Parathyroid adenoma (tissue), 2 donors: Measurements from ENCODE around the gene FAM234B.

Experiments used
- H2AFZ ChIP-seq: fragments of 300-600 bp; sonication (generic); one replicate; pipeline ENCODE4 v1.7.0; 2017; ENCODE audit warnings: antibody characterized with exemption, mild to moderate bottlenecking
- H3K27ac ChIP-seq: fragments of 300-600 bp; sonication (generic); one replicate; pipeline ENCODE4 v1.7.0; 2017
- H3K27me3 ChIP-seq: fragments of 300-600 bp; sonication (generic); one replicate; pipeline ENCODE4 v1.7.0; 2017; ENCODE audit warnings: low read length; ENCODE audit not compliant: control insufficient read depth, insufficient read depth
- H3K36me3 ChIP-seq: fragments of 300-600 bp; sonication (generic); one replicate; pipeline ENCODE4 v1.7.0; 2017; ENCODE audit warnings: low read length; ENCODE audit not compliant: control insufficient read depth, insufficient read depth
- H3K4me1 ChIP-seq: fragments of 300-600 bp; sonication (generic); one replicate; pipeline ENCODE4 v1.7.0; 2017; ENCODE audit warnings: control low read depth
- H3K4me2 ChIP-seq: fragments of 300-600 bp; sonication (generic); one replicate; pipeline ENCODE4 v1.7.0; 2017; ENCODE audit warnings: low read length
- H3K4me3 ChIP-seq: fragments of 300-600 bp; sonication (generic); one replicate; pipeline ENCODE4 v1.7.0; 2017; ENCODE audit warnings: low read depth, low read length
- H3K79me2 ChIP-seq: fragments of 300-600 bp; sonication (generic); one replicate; pipeline ENCODE4 v1.7.0; 2017; ENCODE audit warnings: control low read depth
- H3K9ac ChIP-seq: fragments of 300-600 bp; sonication (generic); one replicate; pipeline ENCODE4 v1.7.0; 2017; ENCODE audit warnings: mild to moderate bottlenecking
- H3K9me3 ChIP-seq: fragments of 300-600 bp; sonication (generic); one replicate; pipeline ENCODE4 v1.7.0; 2017; ENCODE audit warnings: low read length; ENCODE audit not compliant: control insufficient read depth
- TF ChIP-seq, protein P1 (sequence below): fragments of 300-600 bp; sonication (generic); IDR thresholded peaks from one replicate; pipeline ENCODE4 v1.7.0; 2017; ENCODE audit warnings: antibody characterized with exemption, mild to moderate bottlenecking
- donor health status: primary hyperparathyroidism.

The FAM234B gene

DNA sequence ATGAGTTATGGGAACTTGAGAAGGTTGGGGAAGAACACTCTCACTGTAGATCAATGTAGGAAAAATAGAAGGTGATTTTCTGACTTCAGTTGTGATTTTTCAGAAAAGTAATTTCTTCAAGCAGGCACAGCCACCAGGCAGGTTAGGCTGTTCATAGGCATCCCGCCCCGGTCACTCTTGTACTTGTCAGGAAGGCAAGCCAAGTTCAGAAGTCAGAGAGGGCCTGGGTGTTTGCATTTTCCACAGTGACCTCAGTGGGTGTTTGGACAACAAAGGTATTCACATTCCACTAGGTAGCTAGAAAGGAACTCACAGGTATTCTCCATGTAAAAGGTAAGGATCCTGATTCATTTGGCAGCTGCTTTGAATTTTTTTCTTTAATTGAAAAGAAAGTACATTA, 3.0 kb upstream of the FAM234B start:
- Histone ChIP-seq H3K9me3 (no peaks in the 10 kb centered on the region), H3K9ac (no peak overlapping the region), H3K27ac (no peak overlapping the region), H3K27me3 (no peaks in the 10 kb centered on the region), H2AFZ (no peak overlapping the region), H3K4me2 (no peak overlapping the region), H3K4me1 (no peaks in the 10 kb centered on the region), H3K36me3 (no peaks in the 10 kb centered on the region), H3K4me3 (no peak overlapping the region), H3K79me2 (peaks cover 3% of the 10 kb centered on the region)
- TF ChIP-seq, protein P1, sequence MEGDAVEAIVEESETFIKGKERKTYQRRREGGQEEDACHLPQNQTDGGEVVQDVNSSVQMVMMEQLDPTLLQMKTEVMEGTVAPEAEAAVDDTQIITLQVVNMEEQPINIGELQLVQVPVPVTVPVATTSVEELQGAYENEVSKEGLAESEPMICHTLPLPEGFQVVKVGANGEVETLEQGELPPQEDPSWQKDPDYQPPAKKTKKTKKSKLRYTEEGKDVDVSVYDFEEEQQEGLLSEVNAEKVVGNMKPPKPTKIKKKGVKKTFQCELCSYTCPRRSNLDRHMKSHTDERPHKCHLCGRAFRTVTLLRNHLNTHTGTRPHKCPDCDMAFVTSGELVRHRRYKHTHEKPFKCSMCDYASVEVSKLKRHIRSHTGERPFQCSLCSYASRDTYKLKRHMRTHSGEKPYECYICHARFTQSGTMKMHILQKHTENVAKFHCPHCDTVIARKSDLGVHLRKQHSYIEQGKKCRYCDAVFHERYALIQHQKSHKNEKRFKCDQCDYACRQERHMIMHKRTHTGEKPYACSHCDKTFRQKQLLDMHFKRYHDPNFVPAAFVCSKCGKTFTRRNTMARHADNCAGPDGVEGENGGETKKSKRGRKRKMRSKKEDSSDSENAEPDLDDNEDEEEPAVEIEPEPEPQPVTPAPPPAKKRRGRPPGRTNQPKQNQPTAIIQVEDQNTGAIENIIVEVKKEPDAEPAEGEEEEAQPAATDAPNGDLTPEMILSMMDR: no peak

DNA sequence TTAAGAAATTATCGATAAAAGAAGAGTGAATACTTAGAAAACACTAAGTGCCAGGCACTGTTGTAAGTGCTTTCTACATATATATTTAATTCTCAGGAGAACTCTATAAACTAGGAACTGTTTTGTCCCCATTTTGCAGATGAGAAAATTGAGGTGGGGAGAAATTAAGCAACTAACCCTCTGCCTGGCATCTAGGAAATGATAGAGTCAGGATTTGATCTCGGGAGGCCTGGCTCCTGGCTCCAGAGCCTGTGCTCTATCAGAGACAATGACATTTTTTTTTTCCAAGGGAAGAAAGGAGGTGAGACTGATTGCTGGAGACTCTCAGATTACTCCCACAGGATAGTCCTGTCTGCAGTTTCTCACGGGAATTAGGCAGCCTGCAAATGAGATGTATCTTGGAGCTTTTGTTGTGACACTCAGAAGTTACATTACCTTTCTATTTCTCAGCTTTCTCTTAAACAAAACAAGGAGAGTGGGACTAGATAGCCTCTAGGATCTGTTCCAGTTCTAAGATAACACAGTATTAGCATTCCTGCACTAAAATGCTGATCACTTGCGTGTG, 1.4 kb upstream of the FAM234B start:
- TF ChIP-seq, protein P1: no peak
- Histone ChIP-seq H3K4me2 (no peak overlapping the region), H3K36me3 (no peaks in the 10 kb centered on the region), H3K27me3 (no peaks in the 10 kb centered on the region), H2AFZ (peak overlapping the region; percentile 42), H3K9me3 (no peaks in the 10 kb centered on the region), H3K4me1 (no peaks in the 10 kb centered on the region), H3K4me3 (no peak overlapping the region), H3K79me2 (peaks cover 5% of the 10 kb centered on the region), H3K27ac (no peak overlapping the region), H3K9ac (no peak overlapping the region)

DNA sequence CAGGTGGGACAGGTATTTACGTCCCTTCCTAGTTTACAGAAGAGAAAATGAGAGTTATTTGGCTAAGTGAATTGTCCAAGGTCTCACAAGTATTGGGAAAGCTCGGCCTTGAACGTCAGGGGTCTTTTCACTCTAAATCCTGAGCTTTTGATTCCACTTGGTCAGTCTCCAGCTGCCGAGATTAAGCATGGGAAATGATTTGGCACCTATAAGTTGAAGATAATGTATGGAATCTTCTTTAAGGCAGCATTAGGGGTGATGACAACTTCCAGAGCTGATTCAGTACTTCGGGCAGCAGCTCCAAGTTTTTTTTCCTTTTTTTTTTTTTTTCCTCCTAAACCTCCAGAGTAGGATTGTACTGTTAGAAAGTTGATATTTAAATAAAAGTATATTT, 722 bp downstream of the FAM234B start:
- H3K27me3 ChIP-seq: no peaks in the 10 kb centered on the region
- no peaks in the 10 kb centered on the region for H3K4me1 ChIP-seq
- H2AFZ ChIP-seq: peak overlapping the region; percentile 100
- peaks cover 5% of the 10 kb centered on the region for H3K79me2 ChIP-seq
- H3K36me3 ChIP-seq: no peaks in the 10 kb centered on the region
- no peak overlapping the region for H3K9ac ChIP-seq
- H3K27ac ChIP-seq: no peak overlapping the region
- H3K9me3 ChIP-seq: no peaks in the 10 kb centered on the region
- TF ChIP-seq, protein P1: no peak
- peak overlapping the region; percentile 90 for H3K4me3 ChIP-seq
- peak overlapping the region; percentile 86 for H3K4me2 ChIP-seq

DNA sequence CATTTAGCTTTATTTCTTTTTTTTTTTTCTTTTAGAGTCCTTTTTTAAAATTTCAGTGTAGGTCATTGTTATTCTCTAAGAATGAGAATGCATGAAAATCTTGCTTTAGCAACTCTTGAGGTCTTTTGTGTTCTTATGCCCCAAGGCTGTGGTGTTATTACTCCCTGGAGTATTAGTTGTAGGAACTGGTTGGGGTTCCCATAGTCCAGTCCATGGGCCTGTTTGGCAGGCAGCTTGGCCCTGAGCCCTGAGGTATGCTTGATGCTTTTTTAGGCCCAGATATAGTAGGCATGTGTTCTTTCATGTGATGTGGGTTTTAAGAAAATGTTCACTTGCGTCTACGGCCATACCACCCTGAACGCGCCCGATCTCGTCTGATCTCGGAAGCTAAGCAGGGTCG, 1.6 kb downstream of the FAM234B start:
- H3K4me3 ChIP-seq: no peak overlapping the region
- TF ChIP-seq, protein P1: no peak
- no peaks in the 10 kb centered on the region for H3K4me1 ChIP-seq
- no peak overlapping the region for H3K4me2 ChIP-seq
- no peak overlapping the region for H3K9ac ChIP-seq
- H3K9me3 ChIP-seq: no peaks in the 10 kb centered on the region
- H3K27me3 ChIP-seq: no peaks in the 10 kb centered on the region
- H2AFZ ChIP-seq: no peak overlapping the region
- H3K36me3 ChIP-seq: no peaks in the 10 kb centered on the region
- H3K27ac ChIP-seq: no peak overlapping the region
- peaks cover 5% of the 10 kb centered on the region for H3K79me2 ChIP-seq

DNA sequence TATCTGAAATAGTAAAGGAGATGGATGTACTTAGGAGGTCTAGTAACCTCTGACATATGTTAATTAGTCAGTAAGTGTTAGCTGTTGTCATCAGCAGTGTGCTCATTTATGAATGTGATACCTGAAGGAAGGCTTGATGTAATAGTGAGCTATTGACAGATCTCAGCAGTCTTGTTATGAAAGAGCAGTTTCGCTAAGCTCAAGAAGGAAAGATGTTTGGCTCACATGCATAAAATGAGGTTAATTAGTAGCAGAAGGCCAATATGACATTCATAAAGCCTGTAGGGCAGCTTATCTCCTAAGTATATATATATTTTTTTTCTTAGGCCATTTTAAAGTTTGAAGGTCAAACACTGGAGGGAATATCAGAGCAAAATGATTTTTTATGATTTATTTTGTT, 2.8 kb downstream of the FAM234B start:
- Histone ChIP-seq H2AFZ (no peak overlapping the region), H3K27ac (no peak overlapping the region), H3K36me3 (no peaks in the 10 kb centered on the region), H3K9me3 (no peaks in the 10 kb centered on the region), H3K4me2 (no peak overlapping the region), H3K9ac (no peak overlapping the region), H3K27me3 (no peaks in the 10 kb centered on the region), H3K4me3 (no peak overlapping the region), H3K4me1 (no peaks in the 10 kb centered on the region), H3K79me2 (peaks cover 5% of the 10 kb centered on the region)
- TF ChIP-seq, protein P1: no peak
